Astrocyte (in vitro differentiated cells and primary cell): Measurements from ENCODE around the gene GCNA. TPM values are rescaled to one million over a fixed set of nuclear protein-coding genes. Genes with fewer than 3 reads are reported as not detected.

Experiments used
- DNase-seq: peaks from one replicate; pipeline ENCODE4 v3.0.0-alpha.2; 2010; ENCODE audit warnings: low read depth
- FAIRE-seq: peaks from 2 replicates; lab custom pipeline; 2011; peaks lifted over from hg19 to GRCh38; lab: Jason Lieb, UNC
- H2AFZ ChIP-seq: 2 replicates; pipeline ENCODE4 v1.6.0; 2012; ENCODE audit warnings: low read depth, low read length, inconsistent platforms
- H3K27ac ChIP-seq: 2 replicates; pipeline ENCODE4 v1.5.1; 2011; ENCODE audit warnings: low read depth, low read length, inconsistent platforms
- H3K27me3 ChIP-seq: 2 replicates; pipeline ENCODE4 v1.6.0; 2011; ENCODE audit warnings: low read length, inconsistent platforms; ENCODE audit not compliant: insufficient read depth
- H3K36me3 ChIP-seq: 2 replicates; pipeline ENCODE4 v1.5.1; 2011; ENCODE audit warnings: low read length, inconsistent platforms; ENCODE audit not compliant: insufficient read depth
- H3K4me1 ChIP-seq: 2 replicates; pipeline ENCODE4 v1.5.1; 2011; ENCODE audit warnings: low read length, inconsistent platforms; ENCODE audit not compliant: insufficient read depth
- H3K4me2 ChIP-seq: 2 replicates; pipeline ENCODE4 v1.6.0; 2012; ENCODE audit warnings: low read length, inconsistent platforms
- H3K4me3 ChIP-seq: 2 replicates; pipeline ENCODE4 v1.5.1; 2011; ENCODE audit warnings: low read depth, mild to moderate bottlenecking, low read length, inconsistent platforms; ENCODE audit not compliant: insufficient read depth
- H3K79me2 ChIP-seq: 2 replicates; pipeline ENCODE4 v1.6.0; 2012; ENCODE audit warnings: mild to moderate bottlenecking, low read length, inconsistent platforms; ENCODE audit not compliant: insufficient read depth
- H3K9ac ChIP-seq: 2 replicates; pipeline ENCODE4 v1.6.0; 2012; ENCODE audit warnings: mild to moderate bottlenecking, low read length, inconsistent platforms
- H3K9me3 ChIP-seq: 2 replicates; pipeline ENCODE4 v1.5.1; 2012; ENCODE audit warnings: low read depth, mild to moderate bottlenecking, low read length, inconsistent platforms; ENCODE audit not compliant: insufficient read depth
- H4K20me1 ChIP-seq: 2 replicates; pipeline ENCODE4 v1.6.0; 2012; ENCODE audit warnings: low read length, inconsistent platforms; ENCODE audit not compliant: insufficient read depth
- H3K27ac Mint-ChIP-seq: one replicate; pipeline ENCODE4 v1.8.0; 2021; ENCODE audit warnings: mild to moderate bottlenecking, mixed read lengths; ENCODE audit not compliant: unreplicated experiment
- H3K27me3 Mint-ChIP-seq: one replicate; pipeline ENCODE4 v1.8.0; 2021; ENCODE audit warnings: low read depth, mixed read lengths; ENCODE audit not compliant: unreplicated experiment
- H3K36me3 Mint-ChIP-seq: one replicate; pipeline ENCODE4 v1.8.0; 2021; ENCODE audit warnings: low read depth, mixed read lengths; ENCODE audit not compliant: unreplicated experiment
- H3K4me1 Mint-ChIP-seq: one replicate; pipeline ENCODE4 v1.8.0; 2021; ENCODE audit warnings: low read depth, mixed read lengths; ENCODE audit not compliant: unreplicated experiment
- H3K4me3 Mint-ChIP-seq: one replicate; pipeline ENCODE4 v1.8.0; 2021; ENCODE audit warnings: mild to moderate bottlenecking, moderate library complexity, mixed read lengths; ENCODE audit not compliant: unreplicated experiment
- H3K9me3 Mint-ChIP-seq: one replicate; pipeline ENCODE4 v1.8.0; 2021; ENCODE audit warnings: mild to moderate bottlenecking, mixed read lengths; ENCODE audit not compliant: unreplicated experiment
- EZH2 ChIP-seq: IDR thresholded peaks from 2 replicates; pipeline ENCODE4 v1.6.1; 2012; ENCODE audit warnings: mild to moderate bottlenecking, low read length, inconsistent platforms; ENCODE audit not compliant: insufficient read depth
- total RNA-seq: library from RNA; stranded (reverse); gene quantifications from 2 replicates; pipeline ENCODE4 v1.2.1, GENCODE V29; 2021
- TF ChIP-seq, protein P1 (sequence below): IDR thresholded peaks from 2 replicates; pipeline ENCODE4 v1.5.1; 2011; ENCODE audit warnings: low read depth, mild to moderate bottlenecking, inconsistent platforms, low read length, moderate library complexity; ENCODE audit not compliant: insufficient read depth

The GCNA gene
- total RNA-seq, 1 donor from 2014 or later, result 2.2 TPM

DNA sequence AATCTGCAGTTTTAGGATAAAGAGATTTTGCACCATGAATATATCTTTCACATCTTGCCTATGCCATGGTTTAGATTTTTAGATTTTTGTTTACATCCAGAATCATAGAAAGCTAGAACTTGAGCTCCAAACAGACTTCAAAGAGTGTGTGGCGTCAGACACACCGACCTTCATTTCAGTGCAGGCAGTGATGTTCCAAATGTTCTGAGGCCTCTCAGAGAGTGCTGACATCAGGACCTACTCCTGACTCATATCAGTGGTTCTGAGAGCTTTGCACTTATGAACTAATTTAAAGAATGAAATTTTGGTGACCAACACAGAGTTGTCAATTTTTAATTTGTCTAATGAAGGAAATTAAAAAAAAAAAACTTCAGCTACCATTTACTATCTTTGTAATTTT is 21.7 kb downstream of the GCNA start:
- TF ChIP-seq, protein P1, sequence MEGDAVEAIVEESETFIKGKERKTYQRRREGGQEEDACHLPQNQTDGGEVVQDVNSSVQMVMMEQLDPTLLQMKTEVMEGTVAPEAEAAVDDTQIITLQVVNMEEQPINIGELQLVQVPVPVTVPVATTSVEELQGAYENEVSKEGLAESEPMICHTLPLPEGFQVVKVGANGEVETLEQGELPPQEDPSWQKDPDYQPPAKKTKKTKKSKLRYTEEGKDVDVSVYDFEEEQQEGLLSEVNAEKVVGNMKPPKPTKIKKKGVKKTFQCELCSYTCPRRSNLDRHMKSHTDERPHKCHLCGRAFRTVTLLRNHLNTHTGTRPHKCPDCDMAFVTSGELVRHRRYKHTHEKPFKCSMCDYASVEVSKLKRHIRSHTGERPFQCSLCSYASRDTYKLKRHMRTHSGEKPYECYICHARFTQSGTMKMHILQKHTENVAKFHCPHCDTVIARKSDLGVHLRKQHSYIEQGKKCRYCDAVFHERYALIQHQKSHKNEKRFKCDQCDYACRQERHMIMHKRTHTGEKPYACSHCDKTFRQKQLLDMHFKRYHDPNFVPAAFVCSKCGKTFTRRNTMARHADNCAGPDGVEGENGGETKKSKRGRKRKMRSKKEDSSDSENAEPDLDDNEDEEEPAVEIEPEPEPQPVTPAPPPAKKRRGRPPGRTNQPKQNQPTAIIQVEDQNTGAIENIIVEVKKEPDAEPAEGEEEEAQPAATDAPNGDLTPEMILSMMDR, result no peak
- no peak for TF ChIP-seq EZH2
- Histone ChIP-seq H3K4me3 (no peak overlapping the region), H4K20me1 (peaks cover 7% of the 10 kb centered on the region), H2AFZ (no peak overlapping the region), H3K4me1 (no peaks in the 10 kb centered on the region), H3K36me3 (peaks cover 15% of the 10 kb centered on the region), H3K79me2 (no peaks in the 10 kb centered on the region), H3K27ac (no peak overlapping the region), H3K4me2 (no peak overlapping the region), H3K27me3 (no peaks in the 10 kb centered on the region), H3K9ac (no peak overlapping the region), H3K9me3 (no peaks in the 10 kb centered on the region)
- Mint-ChIP-seq H3K4me1 (no peaks in the 10 kb centered on the region), H3K36me3 (peaks cover 37% of the 10 kb centered on the region), H3K27me3 (no peaks in the 10 kb centered on the region), H3K4me3 (no peak overlapping the region), H3K9me3 (peaks cover 12% of the 10 kb centered on the region), H3K27ac (no peak overlapping the region)
- FAIRE-seq, result no peak
- DNase-seq, result no peak

DNA sequence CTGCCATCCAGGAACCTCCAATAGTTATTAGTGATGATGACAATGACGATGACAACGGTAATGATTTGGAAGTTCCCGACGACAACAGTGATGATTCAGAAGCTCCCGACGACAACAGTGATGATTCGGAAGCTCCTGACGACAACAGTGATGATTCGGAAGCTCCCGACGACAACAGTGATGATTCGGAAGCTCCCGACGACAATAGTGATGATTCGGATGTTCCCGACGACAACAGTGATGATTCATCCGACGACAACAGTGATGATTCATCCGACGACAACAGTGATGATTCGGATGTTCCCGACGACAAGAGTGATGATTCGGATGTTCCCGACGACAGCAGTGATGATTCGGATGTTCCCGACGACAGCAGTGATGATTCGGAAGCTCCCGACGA is 25.4 kb downstream of the GCNA start:
- FAIRE-seq (peak; percentile 87), DNase-seq (no peak)
- no peak overlapping the region for H2AFZ ChIP-seq
- no peaks in the 10 kb centered on the region for H3K79me2 ChIP-seq
- no peaks in the 10 kb centered on the region for H3K4me1 ChIP-seq
- Mint-ChIP-seq H3K27me3 (no peaks in the 10 kb centered on the region), H3K4me3 (no peak overlapping the region), H3K9me3 (peaks cover 12% of the 10 kb centered on the region), H3K27ac (peak overlapping the region; percentile 49), H3K4me1 (no peaks in the 10 kb centered on the region), H3K36me3 (peaks cover 48% of the 10 kb centered on the region)
- H3K4me3 ChIP-seq, result no peak overlapping the region
- no peak overlapping the region for H3K4me2 ChIP-seq
- no peaks in the 10 kb centered on the region for H3K9me3 ChIP-seq
- peaks cover 21% of the 10 kb centered on the region for H4K20me1 ChIP-seq
- no peak overlapping the region for H3K9ac ChIP-seq
- no peaks in the 10 kb centered on the region for H3K27me3 ChIP-seq
- H3K36me3 ChIP-seq, result peaks cover 17% of the 10 kb centered on the region
- TF ChIP-seq, protein P1, result no peak
- no peak for TF ChIP-seq EZH2
- no peak overlapping the region for H3K27ac ChIP-seq

DNA sequence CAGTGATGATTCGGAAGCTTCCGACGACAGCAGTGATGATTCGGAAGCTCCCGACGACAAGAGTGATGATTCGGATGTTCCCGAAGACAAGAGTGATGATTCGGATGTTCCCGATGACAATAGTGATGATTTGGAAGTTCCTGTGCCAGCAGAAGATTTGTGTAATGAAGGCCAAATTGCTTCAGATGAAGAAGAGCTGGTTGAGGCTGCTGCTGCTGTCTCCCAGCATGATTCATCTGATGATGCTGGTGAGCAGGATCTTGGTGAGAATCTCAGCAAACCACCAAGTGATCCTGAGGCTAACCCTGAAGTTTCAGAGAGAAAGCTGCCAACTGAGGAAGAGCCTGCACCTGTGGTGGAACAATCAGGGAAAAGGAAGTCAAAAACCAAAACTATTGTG is 25.9 kb downstream of the GCNA start:
- Mint-ChIP-seq H3K27ac (peak overlapping the region; percentile 49), H3K4me3 (no peak overlapping the region), H3K27me3 (no peaks in the 10 kb centered on the region), H3K4me1 (no peaks in the 10 kb centered on the region), H3K9me3 (peaks cover 12% of the 10 kb centered on the region), H3K36me3 (peaks cover 52% of the 10 kb centered on the region)
- FAIRE-seq, result no peak
- no peak overlapping the region for H3K27ac ChIP-seq
- TF ChIP-seq EZH2, result no peak
- H4K20me1 ChIP-seq, result peaks cover 21% of the 10 kb centered on the region
- H3K4me3 ChIP-seq, result no peak overlapping the region
- H3K9ac ChIP-seq, result no peak overlapping the region
- peak; percentile 5 for DNase-seq
- H2AFZ ChIP-seq, result no peak overlapping the region
- no peaks in the 10 kb centered on the region for H3K9me3 ChIP-seq
- peaks cover 17% of the 10 kb centered on the region for H3K36me3 ChIP-seq
- H3K27me3 ChIP-seq, result no peaks in the 10 kb centered on the region
- H3K4me2 ChIP-seq, result no peak overlapping the region
- no peaks in the 10 kb centered on the region for H3K4me1 ChIP-seq
- no peaks in the 10 kb centered on the region for H3K79me2 ChIP-seq
